Heart right ventricle (tissue), 16 donors: Measurements from ENCODE around the gene DGLUCY. TPM values are rescaled to one million over a fixed set of nuclear protein-coding genes. Genes with fewer than 3 reads are reported as not detected.

Source experiments
- ATAC-seq, 8 donors: fragments of 200-7000 bp; cut with Tn5 transposase; one replicate each; pipeline ENCODE4 v1.9.1; 2020; ENCODE audit warnings: mild to moderate bottlenecking in 8 of 8, moderate library complexity in 8 of 8, moderate number of reproducible peaks in 1 of 8
- DNase-seq, 2 donors: peaks; one replicate each; pipeline ENCODE4 v3.0.0-alpha.2; 2020
- H3K27ac ChIP-seq, 10 donors: fragments of 200-600 bp; sonication (generic) in 2 of 10; one replicate each; pipeline versions ENCODE4 v1.5.0 to v1.8.0; 2020 to 2022; ENCODE audit warnings: mild to moderate bottlenecking in 3 of 10
- H3K27me3 ChIP-seq, 7 donors: fragments of 200-600 bp; one replicate each; pipeline ENCODE4 v1.8.0; 2021 to 2022; ENCODE audit warnings: mild to moderate bottlenecking in 2 of 7
- H3K36me3 ChIP-seq, 9 donors: fragments of 200-600 bp; sonication (generic) in 1 of 9; one replicate each; pipeline versions ENCODE4 v1.5.0 to v1.8.0; 2020 to 2022; ENCODE audit warnings: mild to moderate bottlenecking in 2 of 9
- H3K4me1 ChIP-seq, 9 donors: fragments of 200-600 bp; sonication (generic) in 1 of 9; one replicate each; pipeline versions ENCODE4 v1.5.0 to v1.8.0; 2020 to 2022; ENCODE audit warnings: mild to moderate bottlenecking in 4 of 9
- H3K4me3 ChIP-seq, 10 donors: fragments of 200-600 bp; sonication (generic) in 2 of 10; one replicate each; pipeline versions ENCODE4 v1.5.0 to v1.8.0; 2020 to 2022; ENCODE audit warnings: mild to moderate bottlenecking in 7 of 10, moderate library complexity in 2 of 10
- H3K9me3 ChIP-seq, 11 donors: fragments of 200-600 bp in 10 of 11; sonication (generic) in 2 of 11; one replicate each; pipeline versions ENCODE4 v1.5.0 to v1.8.0; 2013 to 2022; ENCODE audit warnings: mild to moderate bottlenecking in 2 of 11, control low read depth in 1 of 11, moderate library complexity in 1 of 11
- WGBS, 2 donors: extraction: QIAGEN DNeasy Blood & Tissue Kit; methylation state at CpG; one replicate each; pipeline ENCODE4 v1.1.7; 2013; ENCODE audit warnings: inconsistent platforms in 1 of 2; 5-methylcytosine and 5-hydroxymethylcytosine counted together
- intact Hi-C, 10 donors: fragments of 100-400 bp; cut with DNase I; formaldehyde crosslinking; loops; one replicate each; pipeline versions ENCODE4 v1.11.1 to v1.14.2; 2022
- polyA plus RNA-seq, 2 donors: library from polyadenylated mRNA; stranded (reverse); fragments of 200-250 nt; gene quantifications; one replicate each; pipeline ENCODE4 v1.2.3, GENCODE V29; 2013
- total RNA-seq, 10 donors: library from RNA; stranded (reverse); fragmentation: NEBNext Ultra II Directional in 3 of 10; extraction: Animal tissue kit (Norgen Biotek cat#: 25700) in 3 of 10; gene quantifications; one replicate each; pipeline versions ENCODE4 v1.2.1 to v1.2.4, GENCODE V29; 2021 to 2023
- TF ChIP-seq, protein P1 (sequence below), 9 donors: fragments of 200-600 bp; sonication (generic) in 2 of 9; IDR thresholded peaks; one replicate each; pipeline versions ENCODE4 v1.5.0 to v1.8.0; 2021 to 2022; ENCODE audit warnings: antibody characterized with exemption in 9 of 9, mild to moderate bottlenecking in 5 of 9, moderate library complexity in 1 of 9
- donor health status: Arrhythmogenic right ventricular cardiomyopathy.
- donor health status: ischemic (EF 13 %, LVEDD 7.1; RV severe dilation, severe dysfunction).
- donor health status: healthy with polysubstance abuse.
- donor health status: DM: no; HTN: yes; CAD: no.
- donor health status: DM: no; HTN: no; CAD: no.
- donor health status: ischemic (EF 25% LVEDD 6.9; RV normal size, moderate dysfunction).
- donor health status: ischemic (EF 25% LVEDD 5.7; RV mildly dilated, moderate dysfunction).
- donor health status: healthy.
- donor health status: DM: yes; HTN: yes; CAD: no.
- donor health status: Ischemic cardiomyopathy.
- donor health status: ischemic (EF 35%, LVEDD 5.7; RV mildly dilated, moderate dysfunction).
- donor health status: nonischemic (EF 11% LVEDD 7.7; RV severe dilation, severe dysfunction).
- donor health status: DM: yes; HTN: yes; CAD: no.
- donor health status: PGD.
- donor health status: ischemic (EF 29% LVEDD 5.4; RV normal size, mild dysfunction).
- donor health status: nonischemic (EF 23%, LVEDD 6.1; RV moderate dilation, normal function).

DGLUCY gene
- total and polyA plus RNA-seq, 12 donors, result 43.5 to 270 (median 201) TPM

DNA sequence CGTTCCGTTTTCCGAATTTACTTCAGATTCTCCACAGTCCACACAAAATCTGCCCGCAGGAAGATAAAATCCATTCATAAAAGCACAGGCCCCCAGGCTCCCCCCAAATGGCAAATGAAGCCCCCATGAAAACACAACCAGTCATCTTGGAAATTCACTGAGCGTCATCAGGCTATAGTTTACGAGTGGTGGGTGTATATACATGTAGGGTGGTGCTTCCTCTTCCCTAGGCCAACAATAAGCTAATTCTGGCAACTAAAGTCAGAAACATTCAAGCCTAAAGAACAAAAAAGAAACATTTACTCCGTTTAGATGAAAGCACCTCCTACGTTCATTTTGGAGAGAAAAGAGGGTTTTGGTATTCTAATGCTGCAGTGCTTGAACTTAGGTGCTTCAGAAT is 124.8 kb downstream of the DGLUCY start:
- Histone ChIP-seq H3K27me3 (no peaks in the 10 kb centered on the region), H3K4me1 (peaks cover 0 to 36% (median 0%) of the 10 kb centered on the region in 9 donors), H3K9me3 (no peaks in the 10 kb centered on the region), H3K4me3 (no peak overlapping the region), H3K36me3 (peaks cover 0 to 18% (median 0%) of the 10 kb centered on the region in 9 donors), H3K27ac (no peak overlapping the region)
- TF ChIP-seq, protein P1, sequence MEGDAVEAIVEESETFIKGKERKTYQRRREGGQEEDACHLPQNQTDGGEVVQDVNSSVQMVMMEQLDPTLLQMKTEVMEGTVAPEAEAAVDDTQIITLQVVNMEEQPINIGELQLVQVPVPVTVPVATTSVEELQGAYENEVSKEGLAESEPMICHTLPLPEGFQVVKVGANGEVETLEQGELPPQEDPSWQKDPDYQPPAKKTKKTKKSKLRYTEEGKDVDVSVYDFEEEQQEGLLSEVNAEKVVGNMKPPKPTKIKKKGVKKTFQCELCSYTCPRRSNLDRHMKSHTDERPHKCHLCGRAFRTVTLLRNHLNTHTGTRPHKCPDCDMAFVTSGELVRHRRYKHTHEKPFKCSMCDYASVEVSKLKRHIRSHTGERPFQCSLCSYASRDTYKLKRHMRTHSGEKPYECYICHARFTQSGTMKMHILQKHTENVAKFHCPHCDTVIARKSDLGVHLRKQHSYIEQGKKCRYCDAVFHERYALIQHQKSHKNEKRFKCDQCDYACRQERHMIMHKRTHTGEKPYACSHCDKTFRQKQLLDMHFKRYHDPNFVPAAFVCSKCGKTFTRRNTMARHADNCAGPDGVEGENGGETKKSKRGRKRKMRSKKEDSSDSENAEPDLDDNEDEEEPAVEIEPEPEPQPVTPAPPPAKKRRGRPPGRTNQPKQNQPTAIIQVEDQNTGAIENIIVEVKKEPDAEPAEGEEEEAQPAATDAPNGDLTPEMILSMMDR (IDR thresholded peaks at IDR 0.05), result no peak
- DNase-seq, result no peak
- ATAC-seq, result no peak
- intact Hi-C loops, result no loop called here
- WGBS, 2 donors, result 76 to 82% methylated on average over 8 of the region's 8 CpGs

DNA sequence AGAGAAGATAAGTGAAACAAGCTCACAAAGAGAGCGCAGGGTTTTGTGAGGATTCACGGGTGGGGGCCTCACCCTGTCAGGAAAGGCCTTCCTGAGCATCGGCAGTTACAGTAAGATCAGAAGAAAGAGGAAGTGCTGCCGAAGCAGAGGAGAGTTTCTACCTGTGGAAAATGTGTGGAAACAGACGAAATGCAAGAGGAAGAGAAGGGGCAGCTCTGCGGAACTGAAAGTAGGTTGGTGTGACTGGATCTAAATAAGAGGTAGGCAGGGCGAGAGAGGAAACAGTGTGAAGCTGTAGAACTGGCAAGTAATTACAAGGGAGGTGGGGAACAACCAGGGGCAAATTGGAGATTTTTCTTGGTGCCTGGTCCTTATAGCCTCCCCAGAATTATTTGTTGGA is 128.0 kb downstream of the DGLUCY start:
- ATAC-seq (no peak), DNase-seq (no peak)
- peaks cover 0 to under 1% (median 0%) of the 10 kb centered on the region in 11 donors for H3K9me3 ChIP-seq
- peak overlapping the region in 1 of 10 donors; percentile 84 for H3K27ac ChIP-seq
- no peaks in the 10 kb centered on the region for H3K27me3 ChIP-seq
- peaks cover 0 to 56% (median 0%) of the 10 kb centered on the region in 9 donors for H3K4me1 ChIP-seq
- peak overlapping the region in 2 of 10 donors; percentile 11 to 47 for H3K4me3 ChIP-seq
- 68 to 71% methylated on average over 7 of the region's 7 CpGs for WGBS, 2 donors
- no peaks in the 10 kb centered on the region for H3K36me3 ChIP-seq
- intact Hi-C loops, result no loop called here
- TF ChIP-seq, protein P1 (IDR thresholded peaks at IDR 0.05), result no peak

DNA sequence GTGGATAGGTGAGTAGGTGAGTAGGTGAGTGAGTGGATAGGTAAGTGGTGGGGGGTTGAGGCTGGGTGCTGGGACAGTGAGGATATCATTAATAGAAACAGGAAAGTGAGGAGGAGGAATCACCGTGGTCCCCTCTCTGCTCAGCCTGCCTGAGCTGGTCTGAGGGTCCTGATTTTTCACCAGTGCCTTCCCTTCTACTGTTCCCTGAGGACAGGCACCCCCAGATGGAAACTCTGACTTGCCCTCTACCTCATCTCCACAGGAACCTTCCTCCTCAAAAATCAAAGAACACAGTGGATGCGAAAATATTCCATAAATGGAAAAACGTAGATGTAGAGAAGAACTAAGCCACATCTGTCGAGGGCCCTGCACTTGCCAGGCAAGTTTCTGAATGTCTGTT is 128.8 kb downstream of the DGLUCY start:
- H3K9me3 ChIP-seq, result peaks cover 0 to 6% (median 0%) of the 10 kb centered on the region in 11 donors
- WGBS, 2 donors, result 84 to 89% methylated on average over 4 of the region's 4 CpGs
- TF ChIP-seq, protein P1 (IDR thresholded peaks at IDR 0.05), result no peak
- H3K27me3 ChIP-seq, result no peaks in the 10 kb centered on the region
- H3K4me1 ChIP-seq, result peaks cover 0 to 48% (median 0%) of the 10 kb centered on the region in 9 donors
- DNase-seq (no peak), ATAC-seq (no peak)
- H3K27ac ChIP-seq, result peak overlapping the region in 2 of 10 donors; percentile 11 to 84
- intact Hi-C loops, result no loop called here
- H3K36me3 ChIP-seq, result no peaks in the 10 kb centered on the region
- peak overlapping the region in 2 of 10 donors; percentile 11 to 47 for H3K4me3 ChIP-seq

DNA sequence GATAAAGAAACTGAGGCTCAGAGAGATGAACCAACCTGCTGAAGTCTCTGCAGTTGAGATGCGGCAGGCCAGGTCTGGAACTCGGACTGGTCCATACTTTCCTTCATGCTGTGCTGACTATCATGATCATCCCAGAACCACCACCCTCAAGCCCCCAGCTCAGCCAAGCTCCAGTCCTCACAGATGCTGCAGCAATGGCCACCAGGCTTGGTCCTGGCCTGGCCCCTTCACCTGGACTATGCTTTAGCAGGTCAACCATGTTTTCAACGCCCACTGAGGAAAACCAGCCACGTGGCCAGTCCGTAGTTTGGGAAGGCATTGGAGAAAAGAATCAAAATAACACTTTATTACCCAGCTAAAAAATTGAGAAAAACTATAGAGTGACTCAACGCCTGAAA is 129.2 kb downstream of the DGLUCY start:
- Histone ChIP-seq H3K27ac (peak overlapping the region in 2 of 10 donors; percentile 11 to 84), H3K27me3 (no peaks in the 10 kb centered on the region), H3K36me3 (no peaks in the 10 kb centered on the region), H3K4me1 (peaks cover 0 to 44% (median 0%) of the 10 kb centered on the region in 9 donors), H3K9me3 (peaks cover 0 to 6% (median 0%) of the 10 kb centered on the region in 11 donors), H3K4me3 (peak overlapping the region in 3 of 10 donors; percentile 11 to 47 (median 26))
- DNase-seq, result no peak
- intact Hi-C loops, result no loop called here
- no peak for ATAC-seq
- TF ChIP-seq, protein P1 (IDR thresholded peaks at IDR 0.05), result no peak
- WGBS, 2 donors, result 87 to 90% methylated on average over 6 of the region's 6 CpGs
